Suprapubic skin (tissue), 4 donors: ENCODE results near the gene LDHAL6A.

Experiments
- EP300 ChIP-seq: sonication (generic); formaldehyde crosslinking; IDR thresholded peaks from one replicate; pipeline ENCODE4 v1.6.1; 2017; ENCODE audit warnings: antibody characterized with exemption
- POLR2AphosphoS5 ChIP-seq, 3 donors: sonication (generic); formaldehyde crosslinking; IDR thresholded peaks; one replicate each; pipeline ENCODE4 v1.6.1; 2017; ENCODE audit warnings: antibody characterized with exemption in 3 of 3
- TF ChIP-seq, protein P1 (sequence below), 2 donors: fragments of 200-600 bp in 1 of 2; fragments of 450-650 bp in 1 of 2; sonication (generic) in 1 of 2; IDR thresholded peaks; one replicate each; pipeline ENCODE4 v1.5.1; 2016 to 2019; ENCODE audit warnings: antibody characterized with exemption in 2 of 2, mild to moderate bottlenecking in 1 of 2, moderate library complexity in 1 of 2

DNA sequence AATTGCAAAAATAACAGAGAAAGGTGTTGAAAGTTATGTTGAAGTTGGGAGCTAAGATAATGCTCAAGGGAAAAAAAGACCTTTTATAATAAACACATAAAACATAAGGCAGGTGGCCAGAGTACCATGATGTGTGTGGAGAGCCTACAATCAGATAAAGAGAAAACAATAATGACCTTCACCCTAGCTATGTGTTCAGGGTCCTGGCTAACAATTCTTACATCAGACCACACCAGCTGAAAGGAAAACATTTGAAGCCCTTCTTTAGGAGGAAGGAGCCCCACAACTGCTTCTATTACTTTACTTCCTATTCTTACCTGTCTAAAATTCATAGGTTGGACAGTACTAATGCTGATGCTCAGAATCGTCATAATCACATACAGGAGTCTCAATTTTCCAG is 68.6 kb downstream of the LDHAL6A start:
- no peak for TF ChIP-seq POLR2AphosphoS5 (IDR thresholded peaks at IDR 0.05)
- no peak for TF ChIP-seq EP300
- TF ChIP-seq, protein P1, sequence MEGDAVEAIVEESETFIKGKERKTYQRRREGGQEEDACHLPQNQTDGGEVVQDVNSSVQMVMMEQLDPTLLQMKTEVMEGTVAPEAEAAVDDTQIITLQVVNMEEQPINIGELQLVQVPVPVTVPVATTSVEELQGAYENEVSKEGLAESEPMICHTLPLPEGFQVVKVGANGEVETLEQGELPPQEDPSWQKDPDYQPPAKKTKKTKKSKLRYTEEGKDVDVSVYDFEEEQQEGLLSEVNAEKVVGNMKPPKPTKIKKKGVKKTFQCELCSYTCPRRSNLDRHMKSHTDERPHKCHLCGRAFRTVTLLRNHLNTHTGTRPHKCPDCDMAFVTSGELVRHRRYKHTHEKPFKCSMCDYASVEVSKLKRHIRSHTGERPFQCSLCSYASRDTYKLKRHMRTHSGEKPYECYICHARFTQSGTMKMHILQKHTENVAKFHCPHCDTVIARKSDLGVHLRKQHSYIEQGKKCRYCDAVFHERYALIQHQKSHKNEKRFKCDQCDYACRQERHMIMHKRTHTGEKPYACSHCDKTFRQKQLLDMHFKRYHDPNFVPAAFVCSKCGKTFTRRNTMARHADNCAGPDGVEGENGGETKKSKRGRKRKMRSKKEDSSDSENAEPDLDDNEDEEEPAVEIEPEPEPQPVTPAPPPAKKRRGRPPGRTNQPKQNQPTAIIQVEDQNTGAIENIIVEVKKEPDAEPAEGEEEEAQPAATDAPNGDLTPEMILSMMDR (IDR thresholded peaks at IDR 0.05) = no peak
